GM18505 (cell line): Measurements from ENCODE around the gene DCLK1.

Experiments used
- ATAC-seq: cut with Tn5 transposase; IDR thresholded peaks from one replicate; pipeline ENCODE4 v1.9.1; 2021; ENCODE audit not compliant: unreplicated experiment
- POLR2A ChIP-seq: IDR thresholded peaks from 4 replicates; pipeline ENCODE4 v1.6.1; 2011; ENCODE audit warnings: borderline replicate concordance; ENCODE audit not compliant: insufficient read depth, insufficient read length; ENCODE audit errors: extremely low read depth

Gene DCLK1

DNA sequence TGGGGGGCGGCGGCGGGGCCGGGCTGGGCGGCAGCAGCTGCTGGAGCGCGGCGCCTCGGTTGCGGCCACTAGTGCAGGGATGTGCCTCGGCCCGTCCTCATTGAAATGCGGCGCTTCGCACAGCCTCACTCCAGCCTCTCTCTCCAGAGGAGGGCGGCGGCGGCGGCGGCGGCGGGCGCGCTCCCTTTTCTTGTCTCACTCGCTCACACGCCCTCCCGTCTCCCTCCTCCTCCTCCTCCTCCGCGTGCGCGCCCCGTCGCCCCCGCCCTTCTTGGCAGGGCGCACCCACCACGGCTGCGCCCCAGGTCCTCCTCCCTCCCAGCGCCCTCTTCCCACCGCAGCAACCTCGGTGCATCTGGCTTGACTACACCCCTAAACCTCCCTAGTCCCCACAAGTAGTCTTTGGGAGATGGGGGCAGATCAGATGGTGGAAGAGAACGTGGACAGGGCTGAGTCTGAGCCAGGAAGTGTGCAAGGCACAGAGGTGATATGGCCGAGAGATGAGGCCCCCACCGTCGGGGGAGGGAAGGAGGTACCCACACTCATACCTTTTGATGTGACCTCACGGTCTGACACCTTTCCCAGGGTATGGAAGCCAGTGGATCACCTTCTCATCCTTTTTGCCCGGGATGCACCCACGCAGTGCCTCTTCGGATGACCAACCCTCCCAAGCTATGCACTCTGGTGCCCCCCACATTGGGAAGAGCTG lies at the start of gene DCLK1:
DCLK1 (minus strand) TSS at position 161 of the 709 bp plus-strand sequence.
- ATAC-seq, result no peak
- no peak for TF ChIP-seq POLR2A

DNA sequence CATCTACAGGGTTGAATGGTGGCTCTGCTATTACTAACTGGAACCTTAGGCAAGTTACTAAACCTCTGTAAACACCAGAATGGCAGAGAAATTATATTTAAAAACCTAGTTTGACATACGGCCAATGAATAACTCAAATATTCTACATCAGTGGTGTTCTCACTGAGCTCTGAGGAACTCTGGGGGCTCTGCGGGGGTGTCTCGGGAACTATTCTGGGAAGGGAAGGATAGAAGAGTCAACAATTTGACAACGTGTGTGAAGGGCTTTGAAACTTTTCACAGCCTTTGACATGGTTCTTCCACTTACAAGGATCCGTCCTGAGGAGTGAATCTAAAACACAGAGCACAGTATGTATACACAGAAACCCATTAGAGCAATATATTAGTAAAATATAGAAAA lies 44.4 kb upstream of the DCLK1 start:
- no peak for ATAC-seq
- TF ChIP-seq POLR2A, result no peak

DNA sequence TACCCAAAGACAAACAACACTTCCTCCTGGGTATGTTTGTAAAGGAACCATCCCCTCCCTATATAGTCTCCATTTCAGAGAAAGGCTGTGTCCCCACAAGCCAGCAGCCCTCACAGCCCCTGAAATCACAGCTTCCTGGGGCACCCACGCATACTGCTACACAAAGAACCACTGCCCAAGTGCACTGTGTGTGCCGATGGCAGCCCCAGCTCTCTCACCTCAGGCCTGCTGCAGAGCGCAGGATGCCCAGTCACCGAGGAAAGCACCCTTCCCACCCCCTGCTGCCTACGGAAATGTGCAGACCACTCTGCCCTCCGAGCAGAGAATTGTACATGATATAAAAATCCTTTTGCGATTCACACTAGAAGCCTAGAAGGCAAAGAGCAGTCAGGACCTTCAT lies 43.7 kb upstream of the DCLK1 start:
- TF ChIP-seq POLR2A, result no peak
- no peak for ATAC-seq

DNA sequence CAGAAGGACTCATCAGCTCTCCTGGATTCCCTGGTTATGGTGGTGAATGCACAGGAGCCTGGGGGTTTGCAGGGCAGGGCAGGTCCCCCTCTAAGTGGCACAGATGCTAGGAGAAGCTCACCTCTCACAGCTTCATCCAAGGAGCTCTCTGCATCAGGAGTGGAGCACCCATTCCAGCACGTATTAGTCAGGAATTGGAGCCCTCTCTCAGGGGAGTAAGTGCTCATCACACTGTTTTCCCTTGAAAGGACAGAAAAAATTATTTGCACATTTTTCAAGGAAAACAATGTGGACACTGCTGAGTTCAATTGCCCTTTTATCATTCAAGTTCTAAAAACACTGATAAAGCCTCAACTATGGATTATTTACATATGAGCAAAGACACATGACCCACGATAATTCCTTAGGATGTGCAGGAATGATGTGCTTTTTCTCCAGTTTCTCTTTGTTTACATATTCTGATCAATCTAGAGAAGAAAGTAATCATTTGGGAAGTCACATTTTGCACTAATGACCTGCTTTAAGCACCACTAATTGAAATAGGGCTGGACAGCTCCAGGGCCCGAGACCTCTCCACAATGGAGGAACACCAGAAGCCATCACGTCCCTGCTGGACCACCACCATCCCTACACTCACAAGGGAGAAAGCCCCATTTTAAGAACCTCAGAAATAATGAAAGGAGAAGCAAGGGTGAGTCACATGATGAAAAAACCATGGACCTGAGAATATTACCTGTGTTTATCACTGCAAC lies 42.6 kb upstream of the DCLK1 start:
- ATAC-seq, result no peak
- no peak for TF ChIP-seq POLR2A

DNA sequence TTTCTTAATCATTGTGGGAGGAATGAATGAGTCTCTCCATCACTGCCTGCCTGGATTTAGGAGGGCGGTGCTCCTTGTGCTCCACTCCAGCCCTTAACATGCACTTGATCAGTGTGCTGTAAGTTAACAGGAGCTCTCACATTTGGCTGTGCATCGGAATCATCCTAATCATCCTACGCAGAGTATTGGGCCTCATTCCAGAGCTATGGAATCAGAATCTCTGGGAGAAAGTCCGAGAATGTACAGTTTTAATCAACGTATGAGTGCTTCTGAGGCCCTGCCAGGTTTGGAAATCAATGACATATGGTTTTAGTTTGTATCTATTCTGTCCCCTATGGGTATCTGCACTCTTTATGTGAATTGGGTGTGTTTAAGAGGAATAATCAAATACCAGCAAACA lies 34.9 kb upstream of the DCLK1 start:
- ATAC-seq, result no peak
- no peak for TF ChIP-seq POLR2A

DNA sequence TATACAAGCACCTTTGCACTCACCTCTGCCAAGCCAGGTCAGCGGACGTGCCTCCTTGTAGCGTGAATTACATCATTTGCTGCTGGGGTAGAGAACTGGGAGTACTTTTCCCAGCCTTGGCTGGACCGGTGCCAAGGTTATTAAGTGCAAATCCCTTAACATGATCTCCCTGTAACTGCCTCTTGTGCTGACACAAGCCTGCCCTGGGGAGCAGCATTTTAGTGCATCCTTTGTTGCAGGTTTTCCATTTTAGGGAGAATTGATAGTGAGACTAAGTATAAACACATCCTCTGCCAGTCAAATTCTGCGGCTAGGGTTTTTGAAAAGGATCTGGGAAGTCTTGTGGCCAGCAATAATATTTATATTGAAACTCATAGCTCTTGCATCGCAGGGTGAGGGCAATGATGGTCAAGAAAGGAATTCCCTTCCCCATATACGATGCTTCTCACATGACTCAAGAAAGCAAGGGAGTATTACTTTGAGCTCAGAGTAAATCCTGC lies 32.7 kb upstream of the DCLK1 start:
- ATAC-seq, result no peak
- TF ChIP-seq POLR2A, result no peak

DNA sequence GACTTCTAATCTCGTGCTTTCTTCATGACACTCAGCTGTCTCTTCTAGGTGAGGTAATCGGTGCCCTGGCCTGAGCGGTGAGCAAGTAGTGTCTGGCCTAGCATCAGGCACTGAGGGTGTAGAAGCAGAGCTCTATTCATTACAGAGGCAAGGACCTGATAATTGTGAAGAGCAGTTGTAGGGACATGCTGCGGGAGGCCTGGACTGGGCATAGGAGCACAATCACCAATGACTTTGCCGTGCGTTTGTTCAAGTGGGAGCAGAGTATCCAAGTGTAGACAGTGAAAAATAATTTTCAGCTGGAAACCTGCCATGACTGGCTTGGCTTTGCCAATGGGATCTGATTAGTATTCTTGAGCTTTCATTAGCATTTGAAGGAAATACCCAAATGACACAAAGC lies 32.1 kb upstream of the DCLK1 start:
- no peak for TF ChIP-seq POLR2A
- no peak for ATAC-seq

DNA sequence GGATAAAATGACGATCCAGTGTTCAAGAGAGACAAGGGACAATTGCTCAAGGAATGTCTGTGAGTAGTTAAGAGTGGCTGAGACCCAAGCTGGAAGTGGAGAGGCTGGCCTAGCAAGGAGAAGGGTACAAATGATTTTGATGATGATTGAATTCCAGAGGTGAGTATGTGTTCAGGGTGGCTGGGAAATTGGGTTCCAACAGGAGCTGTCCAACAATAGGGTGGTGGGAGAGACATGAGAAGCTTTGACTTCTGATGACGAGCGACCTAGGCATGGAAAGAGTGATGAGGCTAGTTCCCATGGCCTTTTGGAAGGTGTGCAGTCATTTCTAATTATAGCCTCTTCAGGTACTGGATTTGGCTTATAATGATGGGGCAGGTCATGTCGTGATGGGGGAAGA lies 29.1 kb upstream of the DCLK1 start:
- no peak for ATAC-seq

DNA sequence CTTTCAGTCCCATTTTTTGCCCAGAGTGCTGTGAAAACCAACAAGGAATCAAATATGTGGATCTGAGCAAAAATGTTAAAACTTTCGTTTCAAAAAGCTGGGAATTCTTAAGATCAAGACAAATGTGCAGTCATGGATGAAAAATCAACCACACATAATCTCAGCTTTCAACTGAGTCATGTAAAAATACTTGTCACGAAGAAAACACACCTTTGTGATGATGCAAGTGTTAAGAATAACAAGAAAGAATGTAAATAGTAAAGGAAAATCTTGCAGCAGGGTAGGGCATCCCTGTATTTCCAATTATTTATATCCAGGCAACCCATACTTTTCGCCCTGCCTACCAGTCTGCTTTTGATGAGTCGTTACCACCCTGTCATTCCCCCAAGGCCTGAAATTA lies 27.4 kb upstream of the DCLK1 start:
- TF ChIP-seq POLR2A, result no peak
- ATAC-seq, result no peak

More for the DNA sequence above, 29.1 kb upstream of the DCLK1 start:
- TF ChIP-seq POLR2A, result no peak

DNA sequence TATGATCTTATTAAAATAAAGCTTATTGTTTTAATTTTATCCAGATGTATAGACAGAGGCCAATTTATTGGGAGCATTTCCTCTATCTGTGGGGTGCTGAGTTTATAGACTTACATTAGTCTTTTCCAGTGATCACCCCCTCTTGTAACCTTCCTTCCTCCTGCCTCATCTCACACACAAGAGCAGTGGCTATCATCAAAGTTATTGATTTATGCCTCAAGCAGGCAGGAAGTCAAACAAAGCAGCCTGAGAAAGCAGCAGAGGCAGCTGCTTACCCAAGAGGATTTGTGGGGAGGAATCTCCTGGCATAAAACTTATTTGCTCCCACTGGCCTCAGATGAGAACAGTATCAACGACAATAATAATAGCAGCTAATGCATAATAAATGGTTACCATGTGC lies 26.3 kb upstream of the DCLK1 start:
- TF ChIP-seq POLR2A, result no peak
- no peak for ATAC-seq

DNA sequence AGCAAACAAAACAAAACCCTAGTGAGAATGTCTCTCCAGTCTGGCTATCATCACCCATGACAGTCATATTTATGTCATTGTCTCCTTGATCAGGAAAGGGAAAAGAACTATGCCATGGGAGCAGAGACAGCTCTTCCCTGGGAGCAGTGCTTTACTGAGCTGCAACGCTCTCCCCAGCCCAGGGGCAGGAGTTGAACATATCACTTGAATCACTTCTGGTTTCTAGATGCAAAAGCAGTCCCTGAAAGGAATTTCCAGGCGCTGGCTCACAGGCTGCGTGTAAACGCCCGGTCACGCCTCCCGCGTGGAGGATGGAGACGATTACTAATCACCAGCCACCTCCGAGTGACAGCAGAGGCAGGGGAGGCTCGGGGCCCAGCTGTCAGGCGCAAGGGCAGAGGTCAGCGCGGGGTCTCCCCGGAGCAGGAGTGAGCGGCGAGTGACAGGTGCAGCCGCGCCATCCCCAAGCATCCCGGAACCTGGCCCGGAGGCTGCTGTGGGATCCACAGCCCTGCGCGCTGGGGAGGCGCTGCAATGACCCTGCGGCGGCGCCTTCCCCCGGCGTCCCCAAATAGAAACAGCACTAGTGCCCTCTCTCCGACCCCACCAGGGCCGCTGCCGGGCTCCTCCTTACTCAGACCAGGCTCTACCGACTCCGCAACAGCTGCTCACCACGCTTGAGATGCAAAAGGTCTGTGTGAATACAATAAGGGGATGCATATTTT lies 23.5 kb upstream of the DCLK1 start:
- no peak for ATAC-seq
- TF ChIP-seq POLR2A, result no peak

DNA sequence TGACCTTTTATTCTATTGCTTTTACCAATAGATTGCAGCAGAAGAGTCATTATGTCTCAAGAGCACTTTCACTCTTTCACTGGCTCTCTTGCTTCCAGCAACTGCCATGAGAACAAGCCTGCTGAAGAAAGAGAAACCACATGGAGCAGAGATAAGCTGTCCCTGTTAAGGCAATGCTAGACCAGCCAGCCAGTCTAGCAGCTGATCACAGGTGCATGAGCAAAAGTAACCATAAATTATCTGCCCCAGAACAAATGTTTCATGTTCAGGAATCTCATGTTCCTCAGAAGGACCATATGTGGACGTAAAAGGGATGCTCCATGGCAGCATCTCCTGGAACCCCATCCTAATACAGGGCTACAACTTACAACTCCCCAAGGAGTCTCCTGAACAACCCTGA lies 20.4 kb upstream of the DCLK1 start:
- ATAC-seq, result no peak
- TF ChIP-seq POLR2A, result no peak

DNA sequence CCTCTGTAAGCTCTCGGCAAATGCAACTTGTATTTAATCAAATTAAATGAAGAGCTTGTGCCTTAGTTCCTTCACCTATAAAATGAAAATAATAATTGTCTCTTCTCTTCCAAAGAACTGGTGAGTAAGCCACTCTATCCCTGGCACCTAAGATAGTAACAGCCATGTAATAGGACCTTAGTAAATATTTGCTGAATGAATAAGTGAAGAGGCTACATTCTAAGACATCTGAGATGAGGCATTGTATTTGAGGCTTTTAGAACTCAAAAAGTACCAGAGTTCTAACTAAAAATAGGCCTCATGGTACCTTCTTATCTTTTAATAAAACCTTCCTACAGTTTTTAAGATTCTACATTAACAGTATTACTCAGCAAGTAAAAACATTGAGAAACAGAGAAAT lies 17.3 kb upstream of the DCLK1 start:
- ATAC-seq, result no peak
- TF ChIP-seq POLR2A, result no peak

DNA sequence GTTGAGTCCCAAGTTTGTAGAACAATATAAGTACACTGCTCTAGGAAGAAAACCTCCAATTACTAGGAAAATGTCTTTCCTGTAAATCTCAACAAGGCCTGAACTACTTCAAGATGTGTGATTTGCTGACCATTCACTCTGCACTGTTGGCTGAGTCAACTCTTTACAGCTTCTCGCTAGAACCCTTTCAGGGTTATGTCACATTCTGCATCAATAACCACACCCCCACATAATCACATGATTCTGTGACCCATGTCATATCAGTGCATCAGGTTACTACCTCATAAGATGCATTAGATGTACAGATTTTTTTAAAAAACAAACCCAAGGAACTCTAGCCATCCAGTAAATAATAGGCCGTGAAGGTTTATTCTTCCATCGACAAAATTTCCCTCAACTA lies 16.1 kb upstream of the DCLK1 start:
- no peak for ATAC-seq
- no peak for TF ChIP-seq POLR2A

DNA sequence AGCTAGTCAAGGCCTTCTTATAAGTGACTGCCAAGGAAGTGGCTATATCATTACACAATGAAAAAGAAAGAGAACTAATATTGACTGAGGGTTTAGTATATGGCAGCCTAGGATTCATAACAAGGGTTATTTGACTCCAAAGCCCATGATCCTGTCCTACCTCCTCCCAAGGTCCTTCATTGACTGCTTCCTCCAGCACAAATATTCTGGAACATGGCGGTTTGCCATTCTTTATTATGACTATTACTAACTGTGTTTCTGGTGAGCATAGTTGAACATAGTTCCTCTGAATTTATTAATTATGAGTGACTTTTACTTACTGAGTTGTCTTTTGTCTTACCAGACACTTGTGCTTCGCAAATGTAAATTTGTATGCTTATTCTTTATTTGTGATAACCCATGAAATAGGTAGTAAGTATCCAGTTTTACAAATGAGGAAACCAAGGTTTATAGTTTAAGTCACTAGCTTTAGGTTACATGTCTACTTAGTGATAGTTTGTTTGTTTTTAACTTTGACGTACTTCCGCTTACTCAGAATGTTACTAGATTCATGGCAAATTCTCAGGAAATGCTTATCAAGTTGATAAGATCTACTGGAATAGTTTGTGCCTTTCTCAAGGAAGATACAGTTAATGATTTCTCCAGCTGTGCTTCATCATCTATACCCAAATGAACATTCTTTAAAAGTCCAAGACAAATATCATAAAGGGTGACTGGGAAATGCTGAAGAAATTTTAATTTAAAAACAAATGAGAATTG lies 15.5 kb upstream of the DCLK1 start:
- no peak for ATAC-seq
- no peak for TF ChIP-seq POLR2A
